Mesenchymal stem cell (in vitro differentiated cells and primary cell): ENCODE data around the gene PAH.

Source experiments
- DNase-seq: peaks from one replicate; pipeline ENCODE4 v3.0.0-alpha.2; 2013
- H2AFZ ChIP-seq: one replicate; pipeline ENCODE4 v1.6.1; 2013; ENCODE audit warnings: low read depth, mild to moderate bottlenecking, control low read depth, inconsistent platforms, low read length, moderate library complexity
- H2AK5ac ChIP-seq: 2 replicates; pipeline ENCODE4 v1.6.1; 2013; ENCODE audit warnings: low read length, moderate library complexity, mild to moderate bottlenecking, inconsistent platforms; ENCODE audit not compliant: severe bottlenecking
- H2BK120ac ChIP-seq: one replicate; pipeline ENCODE4 v1.6.1; 2013; ENCODE audit warnings: low read depth, mild to moderate bottlenecking, inconsistent platforms, low read length, moderate library complexity
- H2BK12ac ChIP-seq, 2 experiments: one replicate each; pipeline ENCODE4 v1.6.1; 2013; ENCODE audit warnings: inconsistent platforms in 2 of 2, low read length in 2 of 2, mild to moderate bottlenecking in 2 of 2, moderate library complexity in 2 of 2, control low read depth in 1 of 2
- H2BK15ac ChIP-seq: one replicate; pipeline ENCODE4 v1.6.1; 2013; ENCODE audit warnings: mild to moderate bottlenecking, low read depth, inconsistent platforms; ENCODE audit not compliant: poor library complexity, severe bottlenecking
- H2BK5ac ChIP-seq: 2 replicates; pipeline ENCODE4 v1.6.1; 2013; ENCODE audit warnings: low read depth, mild to moderate bottlenecking, low read length, control low read depth, inconsistent platforms; ENCODE audit not compliant: poor library complexity, severe bottlenecking
- H3K14ac ChIP-seq, 2 experiments: one replicate each; pipeline ENCODE4 v1.6.1; 2013; ENCODE audit warnings: inconsistent platforms in 2 of 2, low read length in 2 of 2, control low read depth in 1 of 2, mild to moderate bottlenecking in 1 of 2, moderate library complexity in 1 of 2
- H3K18ac ChIP-seq, 2 experiments: one replicate each; pipeline ENCODE4 v1.6.1; 2013; ENCODE audit warnings: inconsistent platforms in 2 of 2, low read length in 2 of 2, control low read depth in 1 of 2, low read depth in 1 of 2, mild to moderate bottlenecking in 1 of 2
- H3K23ac ChIP-seq, 2 experiments: one replicate each; pipeline ENCODE4 v1.6.1; 2013; ENCODE audit warnings: inconsistent platforms in 2 of 2, low read length in 2 of 2, mild to moderate bottlenecking in 2 of 2, moderate library complexity in 2 of 2, control low read depth in 1 of 2
- H3K27ac ChIP-seq: 2 replicates; pipeline ENCODE4 v1.5.1; 2013; ENCODE audit warnings: mild to moderate bottlenecking, moderate library complexity, low read length, control low read depth, inconsistent platforms; ENCODE audit not compliant: poor library complexity, severe bottlenecking
- H3K27me3 ChIP-seq, 2 experiments: 2 replicates each; pipeline versions ENCODE4 v1.6.1 to v1.7.0; 2013; ENCODE audit warnings: low read length in 2 of 2, mild to moderate bottlenecking in 2 of 2, moderate library complexity in 2 of 2, control low read depth in 1 of 2, inconsistent platforms in 1 of 2; ENCODE audit not compliant: control insufficient read depth in 1 of 2, insufficient read depth in 1 of 2
- H3K36me3 ChIP-seq, 2 experiments: 2 replicates each; pipeline versions ENCODE4 v1.6.1 to v1.7.0; 2013; ENCODE audit warnings: low read length in 2 of 2, control low read depth in 1 of 2, inconsistent platforms in 1 of 2, low read depth in 1 of 2, mild to moderate bottlenecking in 1 of 2; ENCODE audit not compliant: insufficient read depth in 2 of 2, control insufficient read depth in 1 of 2
- H3K4ac ChIP-seq, 2 experiments: one replicate each; pipeline ENCODE4 v1.6.1; 2013; ENCODE audit warnings: inconsistent platforms in 2 of 2, low read length in 2 of 2, mild to moderate bottlenecking in 2 of 2, moderate library complexity in 2 of 2, control low read depth in 1 of 2, low read depth in 1 of 2
- H3K4me1 ChIP-seq: 2 replicates; pipeline ENCODE4 v1.6.1; 2013; ENCODE audit warnings: low read depth, low read length, control low read depth; ENCODE audit not compliant: control insufficient read depth, insufficient read depth
- H3K4me2 ChIP-seq: 2 replicates; pipeline ENCODE4 v1.6.1; 2013; ENCODE audit warnings: low read length, mild to moderate bottlenecking, inconsistent platforms; ENCODE audit not compliant: poor library complexity, severe bottlenecking
- H3K4me3 ChIP-seq, 2 experiments: 2 replicates each; pipeline versions ENCODE4 v1.5.1 to v1.7.0; 2013; ENCODE audit warnings: low read length in 2 of 2, mild to moderate bottlenecking in 2 of 2, control low read depth in 1 of 2, low read depth in 1 of 2; ENCODE audit not compliant: insufficient read depth in 1 of 2
- H3K79me1 ChIP-seq: replicated peaks from 2 replicates; pipeline ENCODE4 v1.6.1; 2013; ENCODE audit warnings: mild to moderate bottlenecking, control low read depth, low read length, inconsistent platforms; ENCODE audit not compliant: poor library complexity, severe bottlenecking
- H3K9ac ChIP-seq: 2 replicates; pipeline ENCODE4 v1.7.0; 2013; ENCODE audit warnings: mild to moderate bottlenecking, low read length, moderate library complexity
- H3K9me3 ChIP-seq: 2 replicates; pipeline ENCODE4 v1.7.0; 2013; ENCODE audit warnings: mild to moderate bottlenecking, low read length; ENCODE audit not compliant: control insufficient read depth
- H4K8ac ChIP-seq: one replicate; pipeline ENCODE4 v1.6.1; 2013; ENCODE audit warnings: inconsistent platforms, mild to moderate bottlenecking, low read length, moderate library complexity
- H4K91ac ChIP-seq: one replicate; pipeline ENCODE4 v1.6.1; 2013; ENCODE audit warnings: mild to moderate bottlenecking, low read length, inconsistent platforms
- WGBS: methylation state at CpG from one replicate; pipeline ENCODE4 v1.1.7; 2013; ENCODE audit warnings: mixed read lengths; 5-methylcytosine and 5-hydroxymethylcytosine counted together

The PAH gene

DNA sequence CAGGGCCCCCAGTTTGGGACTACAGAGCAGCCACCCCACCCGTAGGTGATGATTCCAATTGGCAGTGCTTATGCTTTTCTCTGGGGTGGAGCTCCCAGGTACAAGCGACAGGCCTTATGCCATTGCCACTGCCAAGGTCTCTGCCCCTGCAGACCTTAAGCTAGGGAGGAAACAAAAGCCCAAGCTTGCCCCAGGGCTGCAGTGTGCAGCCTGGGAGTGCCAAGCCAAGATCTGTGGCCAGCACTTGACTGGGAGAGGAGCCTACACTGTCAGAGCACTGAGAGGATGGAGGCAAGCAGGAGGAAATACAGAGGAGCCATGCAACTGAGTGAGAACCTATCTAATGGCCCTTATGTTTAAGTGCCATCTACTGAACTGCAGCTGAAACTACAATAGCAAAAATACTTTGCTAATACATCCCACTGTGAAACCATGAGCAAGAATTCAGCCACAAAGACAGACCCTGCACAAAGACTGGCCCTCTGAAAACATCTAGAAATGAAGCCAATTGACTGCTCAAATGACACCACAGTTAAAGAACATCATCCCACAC is 22.7 kb upstream of the PAH start:
- Histone ChIP-seq H4K91ac (no peak overlapping the region), H3K4me1 (no peaks in the 10 kb centered on the region), H2BK120ac (no peak overlapping the region), H3K18ac (no peak overlapping the region), H3K4me3 (no peak overlapping the region), H3K9ac (no peak overlapping the region), H2AFZ (no peak overlapping the region), H3K27me3 (no peaks in the 10 kb centered on the region), H2AK5ac (no peak overlapping the region), H2BK15ac (no peak overlapping the region), H2BK5ac (no peak overlapping the region), H3K4me2 (no peak overlapping the region), H3K23ac (no peak overlapping the region), H3K36me3 (no peaks in the 10 kb centered on the region), H3K79me1 (no peaks in the 10 kb centered on the region), H4K8ac (peak overlapping the region; percentile 49), H2BK12ac (no peak overlapping the region), H3K9me3 (no peaks in the 10 kb centered on the region), H3K14ac (no peak overlapping the region), H3K4ac (no peak overlapping the region), H3K27ac (no peak overlapping the region)
- WGBS: 48% methylated on average over 2 of the region's 2 CpGs
- no peak for DNase-seq

DNA sequence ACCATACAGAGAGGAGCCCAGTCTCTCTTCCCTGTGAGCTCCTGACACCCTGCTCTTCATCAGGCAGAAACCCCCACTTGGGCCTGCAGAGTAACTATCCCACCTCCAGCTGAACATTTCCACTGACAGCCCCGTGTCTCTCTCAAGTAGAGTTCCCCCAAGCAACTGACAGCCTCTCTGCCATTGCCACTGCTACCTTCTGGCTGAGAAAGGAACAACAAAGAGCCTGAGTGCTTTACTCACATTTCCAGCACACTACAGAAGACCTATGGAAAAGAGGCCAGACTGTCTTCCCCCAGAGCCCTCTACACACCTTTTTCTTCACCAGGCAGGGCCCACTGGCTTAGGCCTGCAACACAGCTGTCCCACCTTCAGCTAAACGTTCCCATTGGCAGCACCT is 22.0 kb upstream of the PAH start:
- no peak overlapping the region for H2BK120ac ChIP-seq
- no peak overlapping the region for H3K4ac ChIP-seq
- H3K9ac ChIP-seq: no peak overlapping the region
- no peaks in the 10 kb centered on the region for H3K27me3 ChIP-seq
- no peak overlapping the region for H2BK12ac ChIP-seq
- no peak overlapping the region for H3K27ac ChIP-seq
- no peak overlapping the region for H3K23ac ChIP-seq
- no peak overlapping the region for H3K18ac ChIP-seq
- H3K36me3 ChIP-seq: no peaks in the 10 kb centered on the region
- H2AK5ac ChIP-seq: no peak overlapping the region
- WGBS: 31% methylated on average over 2 of the region's 2 CpGs
- H2AFZ ChIP-seq: no peak overlapping the region
- no peaks in the 10 kb centered on the region for H3K4me1 ChIP-seq
- H3K79me1 ChIP-seq: no peaks in the 10 kb centered on the region
- no peaks in the 10 kb centered on the region for H3K9me3 ChIP-seq
- no peak overlapping the region for H2BK15ac ChIP-seq
- H4K91ac ChIP-seq: no peak overlapping the region
- H3K4me3 ChIP-seq: no peak overlapping the region
- H3K4me2 ChIP-seq: no peak overlapping the region
- no peak overlapping the region for H3K14ac ChIP-seq
- DNase-seq: no peak
- H2BK5ac ChIP-seq: no peak overlapping the region
- no peak overlapping the region for H4K8ac ChIP-seq

DNA sequence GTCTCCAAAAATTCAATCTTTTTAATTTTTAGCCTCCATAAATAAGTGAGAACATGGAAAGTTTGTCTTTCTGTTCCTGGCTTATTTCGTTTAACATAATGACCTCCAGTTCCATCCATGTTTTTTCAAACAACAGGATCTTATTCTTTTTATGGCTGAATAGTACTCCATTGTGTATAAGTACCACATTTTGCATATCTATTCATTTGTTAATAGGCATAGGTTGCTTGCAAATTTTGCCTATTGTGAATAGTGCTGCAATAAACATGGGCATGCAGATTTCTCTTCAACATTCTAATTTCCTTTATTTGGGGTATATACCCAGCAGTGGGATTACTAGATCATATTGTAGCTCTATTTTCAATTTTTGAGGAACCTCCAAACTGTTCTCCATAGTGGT is 16.1 kb upstream of the PAH start:
- Histone ChIP-seq H2BK15ac (no peak overlapping the region), H3K9me3 (no peaks in the 10 kb centered on the region), H2AFZ (no peak overlapping the region), H3K4me3 (no peak overlapping the region), H3K18ac (no peak overlapping the region), H2AK5ac (no peak overlapping the region), H4K8ac (no peak overlapping the region), H3K14ac (no peak overlapping the region), H3K23ac (no peak overlapping the region), H2BK5ac (no peak overlapping the region), H3K4me1 (no peaks in the 10 kb centered on the region), H3K4ac (no peak overlapping the region), H4K91ac (no peak overlapping the region), H2BK120ac (no peak overlapping the region), H3K36me3 (no peaks in the 10 kb centered on the region), H2BK12ac (no peak overlapping the region), H3K27ac (no peak overlapping the region), H3K27me3 (no peaks in the 10 kb centered on the region), H3K9ac (no peak overlapping the region), H3K4me2 (no peak overlapping the region), H3K79me1 (no peaks in the 10 kb centered on the region)
- DNase-seq: no peak
- WGBS: no CpG with 5 or more reads among the region's 1 CpG

DNA sequence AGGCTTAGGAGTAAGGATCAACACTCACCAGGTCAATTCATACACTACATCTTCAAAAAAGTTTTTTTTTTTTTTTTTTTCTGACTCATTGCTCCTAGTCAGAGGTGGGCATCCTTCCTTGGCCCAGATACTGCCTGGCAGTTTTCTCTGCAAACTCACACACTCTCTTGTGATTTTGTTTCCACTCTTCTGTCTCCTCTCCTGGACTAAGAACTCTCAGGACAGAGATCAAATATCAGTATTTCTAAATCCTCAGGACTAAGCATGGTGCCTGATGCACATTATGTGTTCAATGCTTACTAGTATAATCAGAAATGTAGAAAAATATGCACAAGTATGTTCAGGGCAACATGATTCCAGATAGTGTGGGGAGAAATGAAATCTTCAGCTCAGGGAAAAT is 10.2 kb upstream of the PAH start:
- Histone ChIP-seq H3K4me3 (no peak overlapping the region), H3K18ac (no peak overlapping the region), H3K9me3 (no peaks in the 10 kb centered on the region), H3K9ac (no peak overlapping the region), H2AFZ (no peak overlapping the region), H4K91ac (no peak overlapping the region), H3K79me1 (no peaks in the 10 kb centered on the region), H3K4me2 (no peak overlapping the region), H2BK5ac (no peak overlapping the region), H2AK5ac (no peak overlapping the region), H3K27ac (no peak overlapping the region), H2BK12ac (no peak overlapping the region), H3K27me3 (no peaks in the 10 kb centered on the region), H4K8ac (no peak overlapping the region), H3K23ac (no peak overlapping the region), H3K14ac (no peak overlapping the region), H3K4me1 (no peaks in the 10 kb centered on the region), H2BK120ac (no peak overlapping the region), H3K4ac (no peak overlapping the region), H3K36me3 (no peaks in the 10 kb centered on the region), H2BK15ac (no peak overlapping the region)
- no peak for DNase-seq
